Keratinocyte (primary cell): ENCODE data around the gene SCAF4. TPM values are rescaled to one million over a fixed set of nuclear protein-coding genes. Genes with fewer than 3 reads are reported as not detected.

ENCODE experiments used
- DNase-seq: peaks from one replicate; pipeline ENCODE4 v3.0.0-alpha.2; 2011; ENCODE audit warnings: low read depth, missing footprints, low spot score
- FAIRE-seq: peaks from 2 replicates; lab custom pipeline; 2011; peaks lifted over from hg19 to GRCh38; lab: Jason Lieb, UNC
- H2AFZ ChIP-seq: 2 replicates; pipeline ENCODE4 v1.6.0; 2012; ENCODE audit warnings: low read length, control low read depth, inconsistent platforms; ENCODE audit not compliant: control insufficient read depth
- H3K27ac ChIP-seq: 2 replicates; pipeline ENCODE4 v1.5.1; 2011; ENCODE audit warnings: low read length; ENCODE audit not compliant: control insufficient read depth, insufficient read depth
- H3K27me3 ChIP-seq: 3 replicates; pipeline ENCODE4 v1.6.0; 2011; ENCODE audit warnings: low read length; ENCODE audit not compliant: control insufficient read depth, insufficient read depth; ENCODE audit errors: extremely low read depth
- H3K36me3 ChIP-seq, 2 experiments: 2 replicates in 1 of 2; 3 replicates in 1 of 2; pipeline ENCODE4 v1.5.1; 2011; ENCODE audit warnings: low read length in 2 of 2, mild to moderate bottlenecking in 1 of 2; ENCODE audit not compliant: control insufficient read depth in 2 of 2, insufficient read depth in 2 of 2; ENCODE audit errors: extremely low read depth in 1 of 2
- H3K4me1 ChIP-seq: 3 replicates; pipeline ENCODE4 v1.5.1; 2011; ENCODE audit warnings: low read length; ENCODE audit not compliant: control insufficient read depth, insufficient read depth; ENCODE audit errors: extremely low read depth
- H3K4me2 ChIP-seq: 3 replicates; pipeline ENCODE4 v1.6.0; 2011; ENCODE audit warnings: low read depth, low read length; ENCODE audit not compliant: control insufficient read depth, insufficient read depth; ENCODE audit errors: extremely low read depth
- H3K4me3 ChIP-seq, 3 experiments: fragments of 200-600 bp in 1 of 3; sonication (generic) in 1 of 3; 2 replicates in 2 of 3; 3 replicates in 1 of 3; pipeline ENCODE4 v1.5.1; 2011 to 2016; ENCODE audit warnings: low read length in 3 of 3, mild to moderate bottlenecking in 3 of 3, control low read depth in 2 of 3, inconsistent platforms in 1 of 3, low read depth in 1 of 3, mixed read lengths in 1 of 3, mixed run types in 1 of 3, moderate library complexity in 1 of 3; ENCODE audit not compliant: control insufficient read depth in 2 of 3, insufficient read depth in 2 of 3; ENCODE audit errors: extremely low read depth in 1 of 3
- H3K79me2 ChIP-seq: 2 replicates; pipeline ENCODE4 v1.6.0; 2012; ENCODE audit warnings: low read length; ENCODE audit not compliant: control insufficient read depth, insufficient read depth
- H3K9ac ChIP-seq: 3 replicates; pipeline ENCODE4 v1.6.0; 2011; ENCODE audit warnings: low read length; ENCODE audit not compliant: control insufficient read depth, insufficient read depth; ENCODE audit errors: extremely low read depth
- H3K9me1 ChIP-seq: 3 replicates; pipeline ENCODE4 v1.6.0; 2011; ENCODE audit warnings: low read length; ENCODE audit not compliant: control insufficient read depth, insufficient read depth; ENCODE audit errors: extremely low read depth
- H3K9me3 ChIP-seq: 2 replicates; pipeline ENCODE4 v1.5.1; 2012; ENCODE audit warnings: low read depth, low read length; ENCODE audit not compliant: control insufficient read depth
- H4K20me1 ChIP-seq: 3 replicates; pipeline ENCODE4 v1.6.0; 2011; ENCODE audit warnings: low read length; ENCODE audit not compliant: control insufficient read depth, insufficient read depth; ENCODE audit errors: extremely low read depth
- CTCF ChIP-seq, 3 experiments: IDR thresholded peaks in 1 of 3; conservative IDR thresholded peaks in 1 of 3; optimal IDR thresholded peaks in 1 of 3; 2 replicates in 2 of 3; 3 replicates in 1 of 3; pipeline versions ENCODE3 to v1.5.1; 2011; ENCODE audit warnings: low read length in 3 of 3, mild to moderate bottlenecking in 3 of 3, moderate library complexity in 2 of 3, control low read depth in 1 of 3, inconsistent platforms in 1 of 3; ENCODE audit not compliant: insufficient read depth in 2 of 3; ENCODE audit errors: extremely low read depth in 1 of 3
- EZH2 ChIP-seq: IDR thresholded peaks from one replicate; pipeline ENCODE4 v1.6.1; 2012; ENCODE audit warnings: inconsistent platforms, mild to moderate bottlenecking, low read length, moderate library complexity
- dilution Hi-C: fragments of 300-500 bp; cut with MboI; formaldehyde crosslinking; loops from one replicate; pipeline ENCODE4 v1.7.0; 2020; ENCODE audit warnings: low sequenced_read_pairs; ENCODE audit not compliant: extremely low pct_ligation_motif_present
- polyA plus RNA-seq, 5 experiments: library from polyadenylated mRNA; depleted of rRNA in 3 of 5; stranded (reverse) in 3 of 5; stranded (forward) in 1 of 5; unstranded in 1 of 5; fragments of >200 nt; gene quantifications; 1 replicate in 1 of 5; 2 replicates in 3 of 5; 3 replicates in 1 of 5; pipeline versions ENCODE4 v1.2.1 to v1.2.3, GENCODE V29; 2011 to 2012; ENCODE audit warnings: missing spikeins in 2 of 5, low read depth in 1 of 5, low replicate concordance in 1 of 5

Gene SCAF4
- polyA plus RNA-seq, 1 donor (not counting 4 experiments of a cell fraction or from before 2014, with no cell fraction given): 7.5 TPM

- FAIRE-seq (peak; percentile 36), DNase-seq (no peak)
- Histone ChIP-seq H3K4me3 (peak overlapping the region; percentile 83 to 95 (median 94)), H3K9me1 (peaks cover 2% of the 10 kb centered on the region), H2AFZ (no peak overlapping the region), H3K36me3 (no peaks in the 10 kb centered on the region), H3K9ac (peak overlapping the region; percentile 92), H3K9me3 (no peaks in the 10 kb centered on the region), H4K20me1 (peaks cover 26% of the 10 kb centered on the region), H3K4me2 (peak overlapping the region; percentile 94), H3K79me2 (peaks cover 58% of the 10 kb centered on the region), H3K27me3 (no peaks in the 10 kb centered on the region), H3K4me1 (peaks cover 26% of the 10 kb centered on the region), H3K27ac (peak overlapping the region; percentile 65)
- dilution Hi-C loops: no loop called here
- TF ChIP-seq CTCF (optimal IDR thresholded peaks at IDR 0.05 in 1 of 3, IDR thresholded peaks at IDR 0.05 in 1 of 3, conservative IDR thresholded peaks at IDR 0.05 in 1 of 3; ENCODE audit: extremely low read depth in 1 of 3, insufficient read depth in 2 of 3, low read length in 3 of 3) (no peak), EZH2 (no peak)
Observed at GRCh38 chr21:31730712-31731055, 1.2 kb downstream of the SCAF4 start.

GRCh38 chr21:31729622-31730343, 2.1 kb downstream of the SCAF4 start:
- Histone ChIP-seq H3K79me2 (peaks cover 67% of the 10 kb centered on the region), H3K4me3 (peak overlapping the region; percentile 83 to 95 (median 94)), H3K27me3 (no peaks in the 10 kb centered on the region), H3K27ac (no peak overlapping the region), H3K36me3 (no peaks in the 10 kb centered on the region), H3K4me2 (peak overlapping the region; percentile 94), H4K20me1 (peaks cover 26% of the 10 kb centered on the region), H2AFZ (no peak overlapping the region), H3K9ac (no peak overlapping the region), H3K4me1 (peaks cover 26% of the 10 kb centered on the region), H3K9me3 (no peaks in the 10 kb centered on the region), H3K9me1 (peaks cover 2% of the 10 kb centered on the region)
- DNase-seq: no peak
- TF ChIP-seq CTCF (optimal IDR thresholded peaks at IDR 0.05 in 1 of 3, IDR thresholded peaks at IDR 0.05 in 1 of 3, conservative IDR thresholded peaks at IDR 0.05 in 1 of 3; ENCODE audit: extremely low read depth in 1 of 3, insufficient read depth in 2 of 3, low read length in 3 of 3): no peak
- no peak for TF ChIP-seq EZH2
- dilution Hi-C loops: no loop called here
- FAIRE-seq: peak; percentile 39
